Aorta (tissue), 5 donors: ENCODE data around the gene PLEKHO2. TPM values are rescaled to one million over a fixed set of nuclear protein-coding genes. Genes with fewer than 3 reads are reported as not detected.

Source experiments
- ATAC-seq: fragments of 200-7000 bp; cut with Tn5 transposase; one replicate; pipeline ENCODE4 v1.9.1; 2022; ENCODE audit warnings: moderate library complexity; ENCODE audit not compliant: low FRiP score
- DNase-seq, 2 donors: peaks; one replicate each; pipeline ENCODE4 v3.0.0-alpha.2; 2020
- H3K27ac ChIP-seq, 2 donors: one replicate each; pipeline ENCODE4 v1.5.1; 2013; ENCODE audit warnings: low read length in 2 of 2, mild to moderate bottlenecking in 2 of 2, moderate library complexity in 2 of 2, control low read depth in 1 of 2, inconsistent platforms in 1 of 2, low read depth in 1 of 2
- H3K27me3 ChIP-seq, 2 donors: one replicate each; pipeline ENCODE4 v1.6.1; 2013; ENCODE audit warnings: control low read depth in 1 of 2, low read length in 1 of 2, mild to moderate bottlenecking in 1 of 2, moderate library complexity in 1 of 2; ENCODE audit not compliant: insufficient read depth in 2 of 2, control insufficient read depth in 1 of 2
- H3K36me3 ChIP-seq, 2 donors: one replicate each; pipeline ENCODE4 v1.6.1; 2013; ENCODE audit warnings: control low read depth in 1 of 2, low read length in 1 of 2, mild to moderate bottlenecking in 1 of 2; ENCODE audit not compliant: insufficient read depth in 2 of 2, control insufficient read depth in 1 of 2
- H3K4me1 ChIP-seq, 2 donors: one replicate each; pipeline ENCODE4 v1.6.1; 2013; ENCODE audit warnings: low read length in 2 of 2, control low read depth in 1 of 2, mild to moderate bottlenecking in 1 of 2, moderate library complexity in 1 of 2; ENCODE audit not compliant: insufficient read depth in 2 of 2, control insufficient read depth in 1 of 2
- H3K4me3 ChIP-seq, 2 donors: one replicate each; pipeline ENCODE4 v1.5.1; 2013; ENCODE audit warnings: low read length in 2 of 2, control low read depth in 1 of 2, mild to moderate bottlenecking in 1 of 2
- H3K9me3 ChIP-seq: one replicate; pipeline ENCODE4 v1.6.1; 2013; ENCODE audit warnings: mild to moderate bottlenecking, low read length; ENCODE audit not compliant: control insufficient read depth
- WGBS, 2 donors: extraction: QIAGEN DNeasy Blood & Tissue Kit; methylation state at CpG; one replicate each; pipeline ENCODE4 v1.1.7; 2013; 5-methylcytosine and 5-hydroxymethylcytosine counted together
- intact Hi-C, 2 donors: fragments of 100-400 bp; cut with DNase I; formaldehyde crosslinking; loops; one replicate each; pipeline versions ENCODE4 v1.14.2 to v1.15.0; 2022
- polyA plus RNA-seq, 2 donors: library from polyadenylated mRNA; stranded (reverse); fragments of 200-250 nt; gene quantifications; one replicate each; pipeline ENCODE4 v1.2.3, GENCODE V29; 2013
- total RNA-seq, 2 donors: library from RNA; stranded (reverse); fragmentation: NEBNext Ultra II Directional; extraction: Animal tissue kit (Norgen Biotek cat#: 25700); gene quantifications; one replicate each; pipeline ENCODE4 v1.2.1, GENCODE V29; 2021
- donor health status: healthy with polysubstance abuse.
- donor health status: Bipolar disorder and iron deficiency.
- donor health status: DM: no; HTN: no; CAD: no.
- donor health status: DM: no; HTN: no; CAD: no.
- donor health status: DM: yes; HTN: yes; CAD: no.

PLEKHO2 gene
- total and polyA plus RNA-seq, 4 donors, result 12.2 to 50.4 (median 29.9) TPM

DNA sequence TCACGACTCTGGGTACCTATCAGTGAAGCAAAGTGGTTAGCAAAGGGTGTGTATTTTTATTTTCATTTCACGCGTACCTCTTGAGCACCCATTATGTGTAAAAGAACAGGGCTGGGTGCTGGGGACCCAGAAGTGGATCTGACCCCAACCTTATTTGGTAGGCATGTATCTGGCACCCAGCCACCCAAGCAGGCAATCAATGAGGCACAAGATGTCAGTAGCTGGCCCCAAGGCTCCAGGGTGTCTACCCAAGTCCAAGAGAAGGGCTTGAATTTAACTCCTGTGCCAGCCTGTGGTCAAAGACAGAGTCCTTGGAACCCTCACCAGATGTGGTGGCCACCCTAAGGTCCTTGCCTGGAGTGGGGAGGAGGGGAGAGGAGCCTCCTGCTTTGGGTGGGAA is 5.7 kb downstream of the PLEKHO2 start:
- peaks cover 0 to 4% of the 10 kb centered on the region in 2 donors for H3K36me3 ChIP-seq

DNA sequence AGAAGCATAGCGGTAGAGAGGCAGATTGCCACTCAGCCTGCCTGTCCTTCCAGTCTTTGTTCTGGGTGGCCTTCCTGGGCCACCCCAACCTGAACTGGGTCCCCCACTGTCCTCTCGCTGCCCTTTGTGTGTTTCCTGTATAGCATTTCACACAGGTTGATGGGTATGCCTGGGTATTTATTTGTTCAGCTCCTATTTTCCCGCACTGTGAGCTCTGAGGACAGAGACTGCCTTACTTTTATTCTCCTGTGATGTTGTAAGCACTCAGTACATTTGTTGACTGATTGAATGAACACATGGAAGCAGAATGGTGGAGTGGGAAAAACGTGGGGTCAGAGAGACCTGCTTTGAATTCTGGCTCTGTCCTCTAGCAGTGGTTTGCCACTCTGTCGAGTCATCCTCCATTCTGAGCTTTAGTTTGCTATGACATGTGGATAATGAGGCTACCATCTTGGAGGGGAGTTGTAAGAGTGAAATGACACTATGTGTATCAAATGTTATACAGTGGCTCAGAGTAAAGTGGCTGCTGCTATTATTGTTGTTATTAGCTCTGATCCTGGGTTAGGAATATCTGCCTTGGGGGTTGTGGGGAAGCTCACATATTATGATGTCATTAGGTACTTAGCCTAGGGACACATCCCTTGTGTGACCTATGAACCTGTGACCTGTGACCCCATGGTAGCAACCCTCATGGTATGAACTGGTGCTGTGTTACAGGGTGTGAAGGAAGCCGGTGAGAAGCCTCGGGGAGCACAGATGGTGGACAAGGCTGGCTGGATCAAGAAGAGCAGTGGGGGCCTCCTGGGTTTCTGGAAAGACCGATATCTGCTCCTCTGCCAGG is 6.4 kb downstream of the PLEKHO2 start:
- H3K36me3 ChIP-seq, result peaks cover 0 to 4% of the 10 kb centered on the region in 2 donors
- H3K27ac ChIP-seq, result no peak overlapping the region
- H3K4me1 ChIP-seq, result no peaks in the 10 kb centered on the region
- intact Hi-C loops, result loop anchor here in 1 of 2 donors (10.0 kb wide), 1 partner anchor 137 kb away; the partner anchor contains the start of gene SPG21
- no peak overlapping the region for H3K4me3 ChIP-seq
- H3K9me3 ChIP-seq, result no peaks in the 10 kb centered on the region
- DNase-seq (peak in 1 of 2 donors; percentile 30), ATAC-seq (no peak)
- 87 to 88% methylated on average over 8 of the region's 8 CpGs for WGBS, 2 donors
- H3K27me3 ChIP-seq, result no peaks in the 10 kb centered on the region

More for the DNA sequence above, 5.7 kb downstream of the PLEKHO2 start:
- ATAC-seq (no peak), DNase-seq (peak in 1 of 2 donors; percentile 16)
- Histone ChIP-seq H3K4me1 (no peaks in the 10 kb centered on the region), H3K27ac (no peak overlapping the region), H3K27me3 (no peaks in the 10 kb centered on the region), H3K9me3 (no peaks in the 10 kb centered on the region), H3K4me3 (no peak overlapping the region)
- intact Hi-C loops, result loop anchor here in 1 of 2 donors (10.0 kb wide), 1 partner anchor 137 kb away; the partner anchor contains the start of gene SPG21
- 85 to 90% methylated on average over 3 of the region's 3 CpGs for WGBS, 2 donors

DNA sequence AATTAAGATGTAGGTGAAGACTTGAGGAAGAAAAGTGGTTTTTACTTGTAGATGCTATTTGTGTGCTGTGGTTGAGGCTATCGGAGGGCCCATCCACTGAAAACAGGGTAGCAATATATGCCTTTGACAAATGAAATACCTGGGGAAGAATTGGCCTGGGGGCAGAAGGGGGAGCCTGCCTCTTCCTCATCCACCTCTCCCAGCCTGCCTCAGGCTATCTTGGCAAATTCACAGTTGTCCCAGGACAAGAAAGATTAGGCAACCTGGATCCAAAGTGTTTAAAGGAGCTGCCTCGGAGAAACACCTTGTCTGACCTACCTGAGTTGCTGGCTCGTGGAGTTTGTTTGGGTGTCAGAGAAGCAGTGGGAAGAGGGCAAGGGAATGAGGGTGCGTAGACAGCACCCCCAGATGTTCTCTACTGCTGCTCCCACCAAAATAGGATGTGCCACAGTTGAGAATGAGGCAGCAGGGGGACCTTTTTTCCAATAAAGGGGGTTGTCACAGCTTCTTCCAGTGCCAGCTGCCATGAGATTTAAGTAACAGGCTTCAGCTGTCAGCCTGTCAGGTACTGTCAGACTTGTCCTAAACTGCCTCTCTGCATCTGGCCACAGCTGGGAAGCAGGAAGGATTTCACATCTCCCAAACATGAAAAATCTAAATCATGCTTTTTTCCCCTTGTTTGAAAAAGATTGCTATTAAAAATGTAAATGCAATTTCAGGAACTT is 9.2 kb downstream of the PLEKHO2 start:
- 85 to 91% methylated on average over 4 of the region's 4 CpGs for WGBS, 2 donors
- peaks cover 0 to 4% of the 10 kb centered on the region in 2 donors for H3K36me3 ChIP-seq
- ATAC-seq, result no peak
- intact Hi-C loops, result no loop called here
- no peaks in the 10 kb centered on the region for H3K4me1 ChIP-seq
- H3K27me3 ChIP-seq, result no peaks in the 10 kb centered on the region
- no peak overlapping the region for H3K4me3 ChIP-seq
- DNase-seq, result peak in 1 of 2 donors; percentile 21
- H3K27ac ChIP-seq, result no peak overlapping the region
- H3K9me3 ChIP-seq, result no peaks in the 10 kb centered on the region

DNA sequence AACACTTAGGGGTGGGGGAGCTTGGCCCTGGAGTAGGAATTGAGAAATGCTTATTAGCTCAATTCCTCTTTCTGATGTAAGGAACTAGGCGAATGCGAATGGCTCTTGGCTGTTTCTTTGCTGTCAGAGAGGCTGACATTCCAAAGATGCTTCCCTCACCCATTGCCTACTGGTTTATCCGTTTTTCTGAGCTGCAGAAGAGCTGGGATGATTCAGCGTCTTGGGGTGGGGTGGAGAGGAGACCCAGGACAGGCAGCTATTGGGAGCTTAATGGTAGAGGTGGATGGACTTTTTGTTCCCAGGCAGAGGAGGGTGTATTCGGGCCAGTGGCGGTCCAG is 9.8 kb downstream of the PLEKHO2 start:
- peaks cover 0 to 4% of the 10 kb centered on the region in 2 donors for H3K36me3 ChIP-seq
- H3K4me3 ChIP-seq, result no peak overlapping the region
- intact Hi-C loops, result no loop called here
- WGBS, 2 donors, result 73 to 74% methylated on average over 6 of the region's 6 CpGs
- H3K9me3 ChIP-seq, result no peaks in the 10 kb centered on the region
- no peak overlapping the region for H3K27ac ChIP-seq
- H3K27me3 ChIP-seq, result no peaks in the 10 kb centered on the region
- ATAC-seq (no peak), DNase-seq (peak in 1 of 2 donors; percentile 49)
- H3K4me1 ChIP-seq, result no peaks in the 10 kb centered on the region

DNA sequence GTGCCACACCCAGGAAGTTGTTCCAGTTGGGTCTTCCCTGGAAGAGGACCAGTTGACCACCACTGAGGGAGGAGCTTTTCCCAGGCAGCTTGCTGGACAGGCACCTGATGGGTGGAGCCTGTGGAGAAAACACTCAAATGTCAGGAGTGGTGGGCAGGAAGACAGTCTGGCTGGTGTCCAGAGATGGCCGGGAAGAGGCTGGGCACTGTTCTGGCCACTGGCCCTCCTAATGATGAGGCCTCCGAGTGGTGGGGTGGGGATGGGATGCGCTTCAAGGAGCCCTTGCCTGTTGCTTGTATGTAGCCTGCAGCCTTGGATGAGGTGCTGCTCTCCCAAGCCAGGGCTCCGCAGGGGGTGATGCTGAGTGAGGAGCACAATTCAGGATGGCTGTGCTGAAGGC is 12.3 kb downstream of the PLEKHO2 start:
- no peaks in the 10 kb centered on the region for H3K9me3 ChIP-seq
- no peak overlapping the region for H3K27ac ChIP-seq
- WGBS, 2 donors, result 67 to 72% methylated on average over 4 of the region's 4 CpGs
- no peaks in the 10 kb centered on the region for H3K27me3 ChIP-seq
- no peak overlapping the region for H3K4me3 ChIP-seq
- intact Hi-C loops, result no loop called here
- ATAC-seq, result no peak
- peaks cover 0 to 3% of the 10 kb centered on the region in 2 donors for H3K4me1 ChIP-seq
- DNase-seq, result peak in 1 of 2 donors; percentile 53
- H3K36me3 ChIP-seq, result peaks cover 0 to 2% of the 10 kb centered on the region in 2 donors

DNA sequence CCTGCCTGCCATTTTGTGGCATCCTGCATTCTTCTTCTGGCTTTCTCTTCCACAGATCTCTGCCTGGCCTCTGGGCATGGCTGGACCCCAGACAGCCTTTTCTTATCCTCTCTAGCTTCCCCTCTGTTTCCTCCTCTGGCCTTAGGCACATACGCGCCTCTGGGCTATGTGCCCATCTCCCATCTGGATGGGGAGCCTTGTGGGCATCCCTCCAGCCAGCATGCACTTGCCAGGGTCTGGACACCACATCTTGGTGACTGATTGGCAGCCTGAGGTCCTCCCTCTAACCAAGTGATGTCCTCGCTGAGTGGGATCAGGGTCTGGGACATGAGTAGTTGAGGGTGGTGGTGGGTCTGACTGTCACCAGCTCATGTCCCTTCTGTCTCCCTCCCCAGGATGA is 12.8 kb downstream of the PLEKHO2 start:
- Histone ChIP-seq H3K36me3 (peaks cover 0 to 2% of the 10 kb centered on the region in 2 donors), H3K27ac (no peak overlapping the region), H3K27me3 (no peaks in the 10 kb centered on the region), H3K4me3 (no peak overlapping the region), H3K4me1 (peaks cover 0 to 3% of the 10 kb centered on the region in 2 donors), H3K9me3 (no peaks in the 10 kb centered on the region)
- peak in 1 of 2 donors; percentile 42 for DNase-seq
- intact Hi-C loops, result no loop called here
- ATAC-seq, result no peak
- 50 to 59% methylated on average over 3 of the region's 3 CpGs for WGBS, 2 donors

DNA sequence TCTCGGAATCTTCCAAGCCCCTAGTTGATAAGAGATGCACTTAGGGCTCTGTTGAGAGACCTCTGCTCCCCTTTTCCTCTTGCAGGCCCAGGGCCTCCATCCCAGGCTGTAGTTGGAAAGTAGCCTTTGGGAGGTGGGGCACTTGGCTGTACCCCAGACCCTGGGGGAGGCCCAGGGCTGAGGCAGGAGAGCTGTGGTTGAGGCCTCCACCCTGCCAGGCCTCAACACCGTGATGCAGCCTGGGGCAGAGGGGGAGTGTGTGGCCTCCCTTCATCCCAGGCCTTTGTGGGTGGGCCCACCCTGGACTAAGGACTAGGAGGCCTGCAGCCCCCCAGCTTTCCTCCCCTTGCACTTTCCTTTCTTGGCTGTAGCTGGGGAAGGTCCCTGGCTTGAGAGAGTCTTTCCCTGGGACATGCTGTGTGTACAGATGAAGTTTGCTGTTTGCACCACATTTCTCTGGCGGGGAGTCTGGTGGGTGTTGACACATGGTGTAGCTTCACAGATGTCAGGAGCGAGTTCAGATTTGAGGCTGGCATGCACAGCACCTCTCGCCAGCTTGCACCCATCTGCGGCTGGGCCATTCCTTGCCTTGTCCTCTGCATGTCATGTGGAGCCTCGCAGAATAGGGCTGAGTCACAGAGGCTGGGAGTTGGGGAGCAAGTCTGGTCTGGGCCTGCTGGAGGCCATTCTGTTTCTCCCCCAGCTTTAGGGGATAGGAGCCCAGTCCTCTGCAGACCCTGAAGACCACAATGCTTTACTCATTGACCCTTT is 13.7 kb downstream of the PLEKHO2 start:
- no peak for ATAC-seq
- peak in 1 of 2 donors; percentile 40 for DNase-seq
- 78 to 80% methylated on average over 7 of the region's 7 CpGs for WGBS, 2 donors
- intact Hi-C loops, result loop anchor here in 1 of 2 donors (5.0 kb wide), 1 partner anchor 37 kb away; no protein-coding TSS in a partner anchor
- Histone ChIP-seq H3K36me3 (peaks cover 0 to 2% of the 10 kb centered on the region in 2 donors), H3K27ac (peak overlapping the region in 1 of 2 donors; percentile 84), H3K27me3 (no peaks in the 10 kb centered on the region), H3K9me3 (no peaks in the 10 kb centered on the region), H3K4me1 (peaks cover 0 to 3% of the 10 kb centered on the region in 2 donors), H3K4me3 (no peak overlapping the region)

DNA sequence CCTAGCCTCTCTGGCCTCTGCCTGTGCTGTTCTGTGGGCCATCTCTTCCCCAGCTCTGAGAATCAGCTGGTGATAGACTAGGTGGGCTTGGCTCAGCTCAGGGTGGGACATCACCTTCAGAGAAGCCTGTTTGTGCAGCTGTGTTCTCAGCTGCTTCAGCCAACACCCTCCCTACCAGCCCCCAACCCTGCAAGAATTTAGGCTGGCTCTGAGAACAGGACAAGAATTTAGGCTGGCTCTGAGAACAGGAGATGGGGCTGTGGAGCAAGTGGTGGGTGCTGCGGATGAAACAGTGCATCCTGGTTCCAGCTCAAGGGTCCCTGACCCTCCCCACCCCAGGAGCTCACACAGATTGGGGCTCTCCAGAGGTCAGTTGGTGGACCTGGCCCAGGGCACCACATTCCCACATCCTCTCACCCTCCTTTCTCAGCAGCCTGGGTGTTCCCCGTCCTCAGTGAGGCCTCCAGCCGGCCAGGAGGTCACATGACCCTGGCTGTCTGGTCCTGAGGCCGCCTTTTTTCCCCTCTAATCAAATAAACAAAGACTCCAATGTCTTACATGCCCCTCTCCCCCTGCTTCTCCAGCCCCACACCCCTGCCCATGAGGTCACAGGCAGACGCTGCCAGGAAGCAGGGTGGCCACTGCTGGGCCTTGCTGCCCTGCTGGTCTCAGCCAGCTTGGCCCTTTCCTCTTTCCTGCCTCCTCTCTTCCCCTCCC is 14.9 kb downstream of the PLEKHO2 start:
- H3K27ac ChIP-seq, result peak overlapping the region; percentile 84 to 92
- ATAC-seq (peak; percentile 78), DNase-seq (peak; percentile 83 to 85)
- no peak overlapping the region for H3K4me3 ChIP-seq
- no peaks in the 10 kb centered on the region for H3K36me3 ChIP-seq
- H3K4me1 ChIP-seq, result peaks cover 0 to 3% of the 10 kb centered on the region in 2 donors
- no peaks in the 10 kb centered on the region for H3K27me3 ChIP-seq
- H3K9me3 ChIP-seq, result no peaks in the 10 kb centered on the region
- WGBS, 2 donors, result 10 to 11% methylated on average over 5 of the region's 5 CpGs
- intact Hi-C loops, result loop anchor here in 1 of 2 donors (5.0 kb wide), 1 partner anchor 36 kb away; no protein-coding TSS in a partner anchor
